Measurements from ENCODE around the gene GALT. TPM values are rescaled to one million over a fixed set of nuclear protein-coding genes. Genes with fewer than 3 reads are reported as not detected.
A peak's percentile ranks its signal among the peaks of the same experiment; 100 is the strongest.

Gene GALT
- total and polyA plus RNA-seq, 2 of the 13 experiments (the other 11 are each of a cell fraction or from before 2014, with no cell fraction given), result 40.4 to 46.3 TPM

DNA sequence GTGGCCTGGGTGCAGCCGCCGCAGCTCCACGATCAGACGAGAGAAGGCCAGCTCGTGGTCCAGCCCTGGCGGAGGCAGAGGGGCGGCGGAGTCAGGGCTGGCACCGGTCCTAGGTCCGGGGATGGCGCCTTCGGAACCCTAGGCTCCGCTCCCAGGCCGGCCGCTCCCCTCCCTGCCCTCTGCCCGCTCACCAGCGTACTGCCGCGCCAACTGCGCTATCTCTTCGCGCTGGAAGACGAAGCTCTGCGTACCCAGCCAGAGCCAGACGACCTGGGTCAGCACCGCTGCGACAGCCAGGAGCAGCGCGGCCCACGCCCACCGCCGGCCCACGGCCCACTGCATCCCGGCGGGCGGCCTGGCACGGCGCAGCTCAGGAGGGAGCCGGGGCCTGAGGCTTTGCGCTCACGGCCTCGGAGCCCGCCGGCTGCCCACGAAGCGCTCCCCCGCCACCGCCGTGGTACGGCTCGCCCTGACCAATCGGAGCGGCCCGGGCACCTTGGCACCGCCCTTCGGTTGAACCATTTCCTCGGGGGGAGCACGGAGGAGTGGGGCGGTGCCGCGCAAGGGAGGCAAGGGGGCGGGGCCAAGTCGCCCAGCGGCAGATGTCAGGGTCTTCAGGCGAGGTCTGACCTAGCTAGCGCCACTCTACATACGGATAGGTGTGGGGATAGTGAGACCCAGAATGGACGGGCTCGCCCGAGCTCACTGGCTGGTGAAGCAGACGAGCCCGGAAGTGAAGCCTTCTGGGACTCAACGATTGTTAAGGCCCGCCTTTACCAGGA lies 8.9 kb upstream of the GALT start, which contains the start of gene SIGMAR1 (continued):
- no peak; the same call in 1 of the 2 replicates for TF ChIP-seq ZFP37 (CRISPR knock-in tag; IDR thresholded peaks at IDR 0.05; ENCODE audit: borderline replicate concordance)
- TF ChIP-seq, protein P1, sequence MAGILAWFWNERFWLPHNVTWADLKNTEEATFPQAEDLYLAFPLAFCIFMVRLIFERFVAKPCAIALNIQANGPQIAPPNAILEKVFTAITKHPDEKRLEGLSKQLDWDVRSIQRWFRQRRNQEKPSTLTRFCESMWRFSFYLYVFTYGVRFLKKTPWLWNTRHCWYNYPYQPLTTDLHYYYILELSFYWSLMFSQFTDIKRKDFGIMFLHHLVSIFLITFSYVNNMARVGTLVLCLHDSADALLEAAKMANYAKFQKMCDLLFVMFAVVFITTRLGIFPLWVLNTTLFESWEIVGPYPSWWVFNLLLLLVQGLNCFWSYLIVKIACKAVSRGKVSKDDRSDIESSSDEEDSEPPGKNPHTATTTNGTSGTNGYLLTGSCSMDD (CRISPR knock-in tag; IDR thresholded peaks at IDR 0.05), result no peak; the same call in 1 of the 2 replicates
- TF ChIP-seq MIXL1 (CRISPR knock-in tag; IDR thresholded peaks at IDR 0.05), result peak; percentile 49; the same call in 1 of the 2 replicates
- TF ChIP-seq, protein P2, sequence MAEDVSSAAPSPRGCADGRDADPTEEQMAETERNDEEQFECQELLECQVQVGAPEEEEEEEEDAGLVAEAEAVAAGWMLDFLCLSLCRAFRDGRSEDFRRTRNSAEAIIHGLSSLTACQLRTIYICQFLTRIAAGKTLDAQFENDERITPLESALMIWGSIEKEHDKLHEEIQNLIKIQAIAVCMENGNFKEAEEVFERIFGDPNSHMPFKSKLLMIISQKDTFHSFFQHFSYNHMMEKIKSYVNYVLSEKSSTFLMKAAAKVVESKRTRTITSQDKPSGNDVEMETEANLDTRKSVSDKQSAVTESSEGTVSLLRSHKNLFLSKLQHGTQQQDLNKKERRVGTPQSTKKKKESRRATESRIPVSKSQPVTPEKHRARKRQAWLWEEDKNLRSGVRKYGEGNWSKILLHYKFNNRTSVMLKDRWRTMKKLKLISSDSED (CRISPR knock-in tag; IDR thresholded peaks at IDR 0.05), result peak; percentile 98
- no peak; the same call in 1 of the 2 replicates for TF ChIP-seq ZNF605 (CRISPR knock-in tag; IDR thresholded peaks at IDR 0.05)
- TF ChIP-seq JDP2 (CRISPR knock-in tag; IDR thresholded peaks at IDR 0.05; ENCODE audit: borderline replicate concordance), result no peak
- TF ChIP-seq FLYWCH1 (CRISPR knock-in tag; IDR thresholded peaks at IDR 0.05), result no peak
- TF ChIP-seq ZNF776 (CRISPR knock-in tag; IDR thresholded peaks at IDR 0.05), result peak; percentile 85; the same call in 1 of the 2 replicates
- TF ChIP-seq, protein P3, sequence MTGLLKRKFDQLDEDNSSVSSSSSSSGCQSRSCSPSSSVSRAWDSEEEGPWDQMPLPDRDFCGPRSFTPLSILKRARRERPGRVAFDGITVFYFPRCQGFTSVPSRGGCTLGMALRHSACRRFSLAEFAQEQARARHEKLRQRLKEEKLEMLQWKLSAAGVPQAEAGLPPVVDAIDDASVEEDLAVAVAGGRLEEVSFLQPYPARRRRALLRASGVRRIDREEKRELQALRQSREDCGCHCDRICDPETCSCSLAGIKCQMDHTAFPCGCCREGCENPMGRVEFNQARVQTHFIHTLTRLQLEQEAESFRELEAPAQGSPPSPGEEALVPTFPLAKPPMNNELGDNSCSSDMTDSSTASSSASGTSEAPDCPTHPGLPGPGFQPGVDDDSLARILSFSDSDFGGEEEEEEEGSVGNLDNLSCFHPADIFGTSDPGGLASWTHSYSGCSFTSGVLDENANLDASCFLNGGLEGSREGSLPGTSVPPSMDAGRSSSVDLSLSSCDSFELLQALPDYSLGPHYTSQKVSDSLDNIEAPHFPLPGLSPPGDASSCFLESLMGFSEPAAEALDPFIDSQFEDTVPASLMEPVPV (CRISPR knock-in tag; IDR thresholded peaks at IDR 0.05), result no peak; the same call in 1 of the 2 replicates
- TF ChIP-seq, protein P4, sequence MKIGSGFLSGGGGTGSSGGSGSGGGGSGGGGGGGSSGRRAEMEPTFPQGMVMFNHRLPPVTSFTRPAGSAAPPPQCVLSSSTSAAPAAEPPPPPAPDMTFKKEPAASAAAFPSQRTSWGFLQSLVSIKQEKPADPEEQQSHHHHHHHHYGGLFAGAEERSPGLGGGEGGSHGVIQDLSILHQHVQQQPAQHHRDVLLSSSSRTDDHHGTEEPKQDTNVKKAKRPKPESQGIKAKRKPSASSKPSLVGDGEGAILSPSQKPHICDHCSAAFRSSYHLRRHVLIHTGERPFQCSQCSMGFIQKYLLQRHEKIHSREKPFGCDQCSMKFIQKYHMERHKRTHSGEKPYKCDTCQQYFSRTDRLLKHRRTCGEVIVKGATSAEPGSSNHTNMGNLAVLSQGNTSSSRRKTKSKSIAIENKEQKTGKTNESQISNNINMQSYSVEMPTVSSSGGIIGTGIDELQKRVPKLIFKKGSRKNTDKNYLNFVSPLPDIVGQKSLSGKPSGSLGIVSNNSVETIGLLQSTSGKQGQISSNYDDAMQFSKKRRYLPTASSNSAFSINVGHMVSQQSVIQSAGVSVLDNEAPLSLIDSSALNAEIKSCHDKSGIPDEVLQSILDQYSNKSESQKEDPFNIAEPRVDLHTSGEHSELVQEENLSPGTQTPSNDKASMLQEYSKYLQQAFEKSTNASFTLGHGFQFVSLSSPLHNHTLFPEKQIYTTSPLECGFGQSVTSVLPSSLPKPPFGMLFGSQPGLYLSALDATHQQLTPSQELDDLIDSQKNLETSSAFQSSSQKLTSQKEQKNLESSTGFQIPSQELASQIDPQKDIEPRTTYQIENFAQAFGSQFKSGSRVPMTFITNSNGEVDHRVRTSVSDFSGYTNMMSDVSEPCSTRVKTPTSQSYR (CRISPR knock-in tag; IDR thresholded peaks at IDR 0.05; ENCODE audit: borderline replicate concordance), result 0 out of 2 replicates have a peak, but pooled peaks have one; percentile 9
- TF ChIP-seq ZNF350 (CRISPR knock-in tag; IDR thresholded peaks at IDR 0.05; ENCODE audit: borderline replicate concordance, low read depth), result peak; percentile 61
- TF ChIP-seq ZKSCAN1 (IDR thresholded peaks at IDR 0.05; ENCODE audit: low read length), result no peak
- no peak; the same call in 1 of the 2 replicates for TF ChIP-seq ZNF136 (CRISPR knock-in tag; IDR thresholded peaks at IDR 0.05; ENCODE audit: low read depth)
- peak; percentile 67 for TF ChIP-seq PHF20 (CRISPR knock-in tag; IDR thresholded peaks at IDR 0.05)
- TF ChIP-seq, protein P5, sequence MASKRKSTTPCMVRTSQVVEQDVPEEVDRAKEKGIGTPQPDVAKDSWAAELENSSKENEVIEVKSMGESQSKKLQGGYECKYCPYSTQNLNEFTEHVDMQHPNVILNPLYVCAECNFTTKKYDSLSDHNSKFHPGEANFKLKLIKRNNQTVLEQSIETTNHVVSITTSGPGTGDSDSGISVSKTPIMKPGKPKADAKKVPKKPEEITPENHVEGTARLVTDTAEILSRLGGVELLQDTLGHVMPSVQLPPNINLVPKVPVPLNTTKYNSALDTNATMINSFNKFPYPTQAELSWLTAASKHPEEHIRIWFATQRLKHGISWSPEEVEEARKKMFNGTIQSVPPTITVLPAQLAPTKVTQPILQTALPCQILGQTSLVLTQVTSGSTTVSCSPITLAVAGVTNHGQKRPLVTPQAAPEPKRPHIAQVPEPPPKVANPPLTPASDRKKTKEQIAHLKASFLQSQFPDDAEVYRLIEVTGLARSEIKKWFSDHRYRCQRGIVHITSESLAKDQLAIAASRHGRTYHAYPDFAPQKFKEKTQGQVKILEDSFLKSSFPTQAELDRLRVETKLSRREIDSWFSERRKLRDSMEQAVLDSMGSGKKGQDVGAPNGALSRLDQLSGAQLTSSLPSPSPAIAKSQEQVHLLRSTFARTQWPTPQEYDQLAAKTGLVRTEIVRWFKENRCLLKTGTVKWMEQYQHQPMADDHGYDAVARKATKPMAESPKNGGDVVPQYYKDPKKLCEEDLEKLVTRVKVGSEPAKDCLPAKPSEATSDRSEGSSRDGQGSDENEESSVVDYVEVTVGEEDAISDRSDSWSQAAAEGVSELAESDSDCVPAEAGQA (IDR thresholded peaks at IDR 0.05; ENCODE audit: low read depth), result peak; percentile 39; the same call in 1 of the 2 replicates
- TF ChIP-seq, protein P5 (CRISPR knock-in tag; IDR thresholded peaks at IDR 0.05; ENCODE audit: borderline replicate concordance), result no peak

Measured in HepG2 (cell line).